ENCODE data around the gene PARP9.

- no peak for TF ChIP-seq HDAC2 (IDR thresholded peaks at IDR 0.05)
- TF ChIP-seq REST (IDR thresholded peaks at IDR 0.05; ENCODE audit: low read depth, low read length) = no peak
- no peak for TF ChIP-seq CREB1 (IDR thresholded peaks at IDR 0.05; ENCODE audit: low read depth)
- no peak for TF ChIP-seq CTCF (IDR thresholded peaks at IDR 0.05 in 2 of 3, conservative IDR thresholded peaks at IDR 0.05 in 1 of 3; ENCODE audit: control insufficient read depth in 2 of 3, extremely low read depth in 1 of 3, insufficient read depth in 1 of 3, low read depth in 3 of 3, low read length in 3 of 3)
Measured at GRCh38 chr3:122536632-122537001, 27.5 kb downstream of the PARP9 start.

All from GM12878 (cell line).